GM18858 (cell line): ENCODE measurements around the gene ADAM15.

Source experiments
- ATAC-seq: cut with Tn5 transposase; IDR thresholded peaks from one replicate; pipeline ENCODE4 v1.9.1; 2021; ENCODE audit not compliant: unreplicated experiment

The ADAM15 gene

DNA sequence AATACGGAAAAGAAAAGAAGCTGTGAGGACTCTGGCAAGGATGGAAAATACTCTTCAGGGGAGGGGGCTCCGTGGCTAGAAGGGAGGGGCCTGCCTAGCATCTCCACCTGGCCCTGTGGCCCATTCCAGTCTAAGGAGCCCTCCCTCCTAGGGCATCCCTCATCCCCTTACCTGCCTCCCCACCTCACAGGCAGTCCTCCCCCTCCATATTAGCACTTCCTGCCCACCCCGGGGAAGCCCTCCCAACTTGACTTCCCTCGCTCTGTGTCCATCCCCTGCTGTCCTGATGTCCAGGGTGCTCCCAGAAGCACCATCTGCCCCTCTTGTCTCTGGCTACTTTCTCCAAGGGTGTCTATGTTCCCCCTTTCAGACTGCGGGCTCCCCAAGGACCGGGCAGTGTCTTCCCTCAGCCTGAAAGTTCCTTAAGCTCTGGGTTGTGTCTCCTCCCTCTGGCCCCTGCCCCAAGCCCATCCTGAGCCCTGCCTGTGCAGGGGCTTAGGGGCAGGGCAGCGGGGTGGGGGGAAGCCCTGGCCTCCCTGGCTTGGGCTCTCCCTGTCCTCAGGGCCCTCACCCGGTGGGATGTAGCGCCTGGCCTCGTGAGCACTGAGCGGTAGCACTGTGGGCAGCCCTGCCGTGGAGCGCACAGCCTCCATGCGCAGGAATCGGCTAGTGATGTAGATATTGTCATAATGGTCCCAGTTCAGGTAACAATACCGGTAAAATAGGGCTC is 21.4 kb upstream of the ADAM15 start:
- no peak for ATAC-seq

DNA sequence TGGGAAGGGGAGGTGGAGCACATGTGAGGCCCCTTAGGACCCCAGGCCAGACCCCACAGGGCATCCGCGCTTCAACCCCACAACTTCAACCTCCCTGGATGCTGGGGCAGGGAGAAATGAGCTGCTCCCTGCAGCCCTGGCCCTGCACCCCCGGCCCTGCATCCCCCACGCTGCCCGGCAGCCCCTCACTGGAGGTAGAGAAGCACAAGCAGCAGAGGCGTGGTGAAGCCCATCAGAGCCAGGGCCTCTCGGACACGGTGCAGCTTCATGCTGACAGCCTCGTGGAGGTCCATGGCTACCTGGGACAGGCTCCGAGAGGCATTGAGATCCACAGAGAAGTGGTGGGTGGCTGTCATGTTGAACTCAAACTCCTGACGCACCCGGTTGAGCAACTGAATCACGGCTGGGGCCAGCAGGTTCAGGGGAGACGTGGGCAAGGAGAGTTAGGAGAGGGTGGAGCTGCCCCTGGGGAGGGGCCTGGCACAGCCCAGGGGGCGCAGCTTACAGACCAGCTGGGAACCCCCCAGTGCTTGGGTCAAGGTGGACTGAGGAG is 20.8 kb upstream of the ADAM15 start:
- ATAC-seq = no peak

DNA sequence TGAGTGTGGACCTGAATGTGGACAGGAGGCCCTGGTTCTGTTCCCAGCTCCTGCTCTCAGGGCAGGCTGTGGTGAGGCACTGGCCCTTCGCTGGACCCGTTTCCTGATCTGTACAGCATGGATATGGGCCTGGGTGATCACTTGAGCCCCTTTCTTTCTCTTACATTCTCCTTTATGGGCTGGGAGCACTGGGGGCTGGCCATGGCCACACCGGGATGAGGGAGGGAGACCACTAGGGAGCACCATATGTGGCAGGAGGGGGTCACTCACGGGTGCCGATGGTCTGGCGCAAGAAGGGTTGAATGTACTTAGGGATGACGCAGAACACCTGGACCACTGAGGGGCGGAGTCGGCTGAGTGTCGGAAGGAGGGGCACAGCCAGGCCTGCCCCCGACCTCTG is 20.2 kb upstream of the ADAM15 start:
- no peak for ATAC-seq

DNA sequence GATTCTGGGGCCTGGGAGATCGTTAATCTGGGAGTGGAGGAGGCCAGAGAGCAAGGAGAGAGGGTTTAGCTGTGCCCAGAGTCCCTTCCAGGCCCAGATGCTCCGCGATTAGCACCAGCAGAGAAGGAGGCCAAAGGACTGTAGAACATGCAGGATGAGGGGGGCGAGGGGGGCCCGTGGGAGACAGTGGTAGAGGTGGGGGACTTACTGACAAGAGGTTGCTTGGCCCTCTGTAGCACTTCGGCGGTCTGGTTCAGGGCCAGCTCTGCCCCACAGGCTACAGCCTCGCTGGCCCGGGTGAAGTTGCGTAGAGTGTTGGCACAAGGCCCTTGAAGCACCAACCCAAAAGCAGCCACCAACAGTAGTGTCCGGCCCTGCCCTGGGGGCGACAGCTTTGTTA is 18.2 kb upstream of the ADAM15 start:
- ATAC-seq = no peak

DNA sequence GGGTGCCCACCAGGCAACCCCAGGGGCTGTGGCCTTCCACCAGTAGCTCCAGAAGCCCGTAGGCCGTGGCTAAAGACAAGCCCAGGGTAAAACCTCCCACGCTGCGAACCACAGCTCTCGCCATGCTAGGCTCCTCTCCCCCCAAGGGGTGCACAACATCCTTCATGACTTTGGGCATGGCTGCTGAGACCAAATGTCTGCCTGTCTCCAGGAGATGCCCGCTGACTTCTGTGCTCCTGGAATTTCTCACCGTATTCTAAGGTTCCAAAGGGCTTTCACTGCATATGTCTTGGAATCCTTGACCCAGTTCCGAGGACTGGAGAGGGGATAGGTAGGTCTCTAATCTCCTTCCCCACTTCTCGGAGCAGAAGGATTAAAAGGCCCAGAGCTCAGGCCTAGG is 17.6 kb upstream of the ADAM15 start, which contains the start of the genes DCST1 and DCST2:
DCST1 (plus strand) TSS at position 301 of the 400 bp plus-strand sequence. CDS start 213 bp downstream, outside the sequence.
DCST2 (minus strand) TSS at position 258 of the 400 bp plus-strand sequence; CDS start at position 178, 80 bp downstream.
- no peak for ATAC-seq

DNA sequence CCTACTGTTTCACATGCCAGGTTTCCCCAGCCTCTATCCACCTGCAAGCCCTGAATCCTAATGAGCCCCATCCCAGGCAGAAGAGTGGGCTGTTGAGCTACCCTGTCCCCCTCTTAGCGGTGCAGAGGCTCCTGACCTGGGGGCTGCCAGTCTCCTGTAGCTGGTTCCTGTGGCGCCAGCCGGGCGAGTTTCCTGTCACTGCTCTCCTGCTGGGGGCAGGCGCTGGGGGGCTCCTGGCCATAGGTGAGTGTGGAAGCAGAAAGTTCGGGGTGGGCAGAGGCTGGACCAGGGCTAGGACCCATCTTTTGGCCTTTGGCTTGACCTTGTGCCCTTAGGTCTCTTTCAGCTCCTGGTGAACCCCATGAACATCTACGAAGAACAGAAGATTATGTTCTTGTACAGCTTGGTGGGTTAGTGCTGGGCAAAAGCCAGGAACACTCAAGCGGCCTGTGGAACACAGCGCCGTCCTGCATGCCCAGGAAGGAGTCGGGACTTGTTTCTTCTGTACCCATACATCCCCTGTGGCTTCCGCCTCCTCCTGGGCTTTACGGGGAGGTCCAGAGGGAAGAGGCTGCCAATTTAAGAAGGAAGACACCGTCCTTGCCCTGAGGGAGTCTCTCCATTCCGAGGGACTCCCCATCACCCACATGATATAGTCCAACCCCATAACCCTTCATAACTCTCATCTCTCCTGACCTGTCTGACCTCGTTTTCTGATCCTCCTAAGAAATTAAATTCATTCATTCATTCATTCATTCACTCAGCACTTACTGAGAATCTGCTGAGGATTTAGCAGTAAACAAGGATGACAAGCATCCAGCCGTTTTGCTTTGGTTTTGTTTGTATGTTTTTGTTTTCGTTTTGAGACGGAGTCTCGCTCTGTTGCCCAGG is 16.6 kb upstream of the ADAM15 start:
- no peak for ATAC-seq

DNA sequence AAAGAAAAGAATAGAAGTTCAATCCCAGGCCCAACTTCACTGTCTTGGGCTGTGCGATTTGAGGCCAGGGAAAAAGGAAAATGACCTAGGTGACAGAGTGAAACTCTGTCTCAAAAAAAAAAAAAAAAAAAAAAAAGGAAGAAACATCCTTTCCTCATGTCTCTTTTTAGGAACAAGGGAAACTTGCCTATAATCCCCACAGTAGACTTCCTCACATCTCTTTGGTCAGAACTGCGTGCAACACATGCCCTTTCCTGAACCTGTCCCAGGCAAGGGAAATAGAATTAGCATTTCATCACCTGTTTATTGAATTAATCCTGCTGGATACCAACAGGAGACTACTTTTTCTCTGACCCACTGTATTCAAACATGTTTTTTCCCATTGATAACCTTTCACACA is 15.2 kb upstream of the ADAM15 start:
- no peak for ATAC-seq

DNA sequence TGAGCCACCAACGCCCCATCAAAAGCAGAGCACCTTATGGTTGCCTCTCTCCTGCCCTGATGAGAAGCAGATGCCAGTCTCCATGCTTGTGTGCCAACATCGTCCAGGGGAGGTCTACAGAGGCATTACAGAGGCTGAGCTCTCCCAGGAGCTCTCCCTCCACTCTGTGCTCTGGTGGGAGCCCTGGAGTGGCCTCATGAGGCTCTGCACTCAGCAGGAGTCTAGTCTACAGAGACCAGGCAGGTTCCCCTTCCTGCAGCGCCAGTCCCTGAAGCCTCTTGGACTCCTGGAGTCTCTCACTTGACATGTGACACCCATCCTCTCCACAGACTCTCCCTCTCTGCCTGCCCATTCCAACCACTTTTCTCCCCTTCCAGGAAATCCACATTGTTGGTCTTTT is 14.1 kb upstream of the ADAM15 start:
- no peak for ATAC-seq

DNA sequence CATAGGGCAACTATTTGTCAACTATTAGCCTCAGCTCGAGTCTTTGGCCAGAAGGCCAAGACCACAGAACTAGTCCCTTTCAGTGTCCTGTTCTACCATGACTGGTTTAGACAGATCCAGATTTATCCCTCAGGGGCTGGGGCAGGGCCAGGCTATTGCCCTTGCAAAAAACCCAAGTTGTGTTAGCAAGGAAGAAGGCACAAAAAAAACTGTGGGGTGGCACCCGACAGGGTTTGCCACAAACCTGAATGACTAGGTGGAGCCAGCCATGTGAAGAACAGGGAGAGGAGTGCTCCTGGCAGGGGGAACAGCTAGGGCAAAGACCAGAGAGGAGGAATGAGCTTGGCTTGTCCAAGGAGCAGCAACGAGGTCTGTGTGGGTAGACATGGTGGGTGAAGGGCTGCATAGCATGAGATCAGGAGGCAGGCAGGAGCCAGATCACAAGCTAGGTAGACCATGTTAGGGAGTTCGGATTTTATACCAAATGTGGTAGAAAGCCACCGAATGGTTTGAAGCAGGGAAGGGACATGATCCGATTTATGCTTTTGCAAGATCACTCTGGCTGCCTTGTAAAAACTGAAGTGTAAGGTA is 13.2 kb upstream of the ADAM15 start:
- no peak for ATAC-seq

DNA sequence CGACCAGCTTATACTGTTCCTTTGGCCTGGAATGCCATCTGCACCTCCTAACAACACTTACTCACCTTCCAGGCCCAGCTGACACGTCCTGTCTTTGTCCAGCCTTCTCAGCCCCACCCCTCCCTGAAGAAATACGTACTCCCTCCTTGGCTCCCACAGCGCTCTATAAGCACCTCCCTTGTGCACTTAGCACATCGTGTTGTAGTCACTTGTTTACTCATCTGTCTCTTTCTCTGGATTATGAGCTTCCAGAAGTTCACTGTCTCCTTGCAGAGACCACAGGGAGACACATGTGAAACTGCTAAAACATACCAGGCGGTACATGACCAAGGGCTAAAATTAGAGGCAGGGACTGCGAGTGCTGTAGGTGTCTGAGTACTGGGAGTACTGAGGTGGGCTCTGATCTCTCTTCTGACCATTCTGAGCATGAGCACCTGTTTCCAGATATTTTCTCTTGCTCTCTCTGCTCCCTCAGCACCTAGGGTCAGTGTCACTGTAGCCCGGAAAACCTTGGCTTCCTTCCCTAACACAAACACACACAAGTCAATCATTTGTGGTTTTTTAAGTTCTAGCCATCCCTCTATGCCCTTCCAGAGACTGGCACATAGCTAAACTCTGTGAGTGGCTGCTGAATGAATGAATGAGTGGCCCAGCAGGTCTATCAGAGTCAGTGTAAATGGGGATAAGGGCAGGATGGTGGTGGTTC is 12.4 kb upstream of the ADAM15 start:
- no peak for ATAC-seq

DNA sequence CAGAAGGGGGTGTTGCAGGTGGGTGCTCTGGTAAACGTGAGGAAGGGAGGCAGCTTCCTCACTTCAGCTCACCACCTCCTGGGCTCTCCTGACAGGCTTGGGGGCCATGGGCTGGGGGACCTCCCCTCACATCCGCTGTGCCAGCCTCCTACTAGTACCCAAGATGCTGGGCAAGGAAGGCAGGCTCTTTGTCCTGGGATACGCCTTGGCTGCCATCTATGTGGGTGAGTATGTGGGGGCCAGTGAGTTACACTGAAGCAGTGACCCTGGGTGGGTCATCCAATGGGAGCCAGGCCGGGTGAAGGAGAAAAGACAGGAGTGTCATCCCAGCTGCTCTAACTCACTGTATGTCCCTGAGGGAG is 11.8 kb upstream of the ADAM15 start:
- no peak for ATAC-seq

DNA sequence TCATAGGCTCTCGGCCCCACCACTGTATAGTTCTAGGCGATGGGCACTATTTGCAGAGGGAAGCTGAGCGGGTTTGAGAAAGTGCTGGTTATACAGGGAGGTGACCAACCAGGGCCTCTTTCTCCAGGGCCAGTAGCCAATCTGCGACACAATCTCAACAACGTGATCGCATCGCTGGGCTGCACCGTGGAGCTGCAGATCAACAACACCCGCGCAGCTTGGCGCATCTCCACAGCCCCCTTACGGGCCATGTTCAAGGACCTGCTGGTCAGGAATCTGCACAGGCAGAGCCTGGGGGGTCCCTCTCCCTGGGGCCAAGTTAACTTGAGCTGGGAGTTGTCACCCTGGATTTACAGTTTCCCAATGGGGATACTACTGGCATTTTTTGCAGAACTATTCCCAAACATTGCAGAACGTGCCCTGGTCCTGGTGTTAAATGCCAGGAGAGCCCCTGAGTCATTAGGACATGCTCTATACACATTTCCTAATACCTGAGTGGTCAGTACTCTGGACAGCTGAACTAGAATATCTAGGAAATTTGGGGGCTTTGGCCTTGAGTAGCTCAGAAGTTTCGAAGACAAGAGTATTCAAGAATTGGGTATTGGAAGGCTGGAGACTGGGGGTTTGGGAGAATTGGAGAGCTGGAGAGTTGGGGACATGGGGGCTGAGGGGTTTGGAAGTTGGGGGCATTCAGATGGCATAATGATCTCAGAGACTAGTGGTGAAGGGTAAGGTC is 10.6 kb upstream of the ADAM15 start:
- no peak for ATAC-seq

DNA sequence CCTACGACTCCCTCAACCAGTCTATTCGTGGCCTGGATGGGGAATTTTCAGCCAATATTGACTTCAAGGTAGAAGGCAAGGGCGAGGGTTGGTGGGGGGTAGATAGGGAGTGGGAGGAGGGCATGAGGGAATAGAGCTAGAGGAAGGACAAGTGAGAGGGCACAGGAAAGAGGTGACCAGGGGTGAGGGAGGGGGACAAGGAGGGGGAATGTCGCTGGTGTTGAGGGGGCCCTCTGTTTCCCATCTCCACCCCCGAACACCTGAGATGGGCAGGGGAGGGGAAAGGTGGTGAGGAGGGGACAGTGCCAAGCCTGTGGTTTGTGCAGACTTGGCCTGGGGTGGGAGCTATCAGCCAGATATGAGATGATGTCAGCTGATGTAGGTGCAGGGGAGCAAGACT is 8.3 kb upstream of the ADAM15 start:
- no peak for ATAC-seq

DNA sequence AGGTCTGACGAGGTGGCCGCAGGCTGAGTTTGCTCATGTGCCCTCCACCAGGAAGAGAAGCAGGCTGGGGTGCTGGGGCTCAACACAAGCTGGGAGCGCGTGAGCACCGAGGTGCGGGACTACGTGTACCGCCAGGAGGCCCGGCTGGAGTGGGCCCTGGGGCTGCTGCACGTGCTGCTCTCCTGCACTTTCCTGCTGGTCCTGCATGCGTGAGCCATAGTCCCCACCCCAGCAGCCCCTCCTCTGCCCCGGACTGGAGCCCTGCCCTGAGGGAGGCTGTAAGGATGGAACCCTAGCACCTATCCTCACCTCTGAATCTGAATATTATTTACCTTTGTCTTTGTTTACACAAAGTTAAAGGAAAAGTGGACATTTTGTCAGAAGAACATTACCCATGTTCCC is 7.8 kb upstream of the ADAM15 start:
- ATAC-seq = no peak

DNA sequence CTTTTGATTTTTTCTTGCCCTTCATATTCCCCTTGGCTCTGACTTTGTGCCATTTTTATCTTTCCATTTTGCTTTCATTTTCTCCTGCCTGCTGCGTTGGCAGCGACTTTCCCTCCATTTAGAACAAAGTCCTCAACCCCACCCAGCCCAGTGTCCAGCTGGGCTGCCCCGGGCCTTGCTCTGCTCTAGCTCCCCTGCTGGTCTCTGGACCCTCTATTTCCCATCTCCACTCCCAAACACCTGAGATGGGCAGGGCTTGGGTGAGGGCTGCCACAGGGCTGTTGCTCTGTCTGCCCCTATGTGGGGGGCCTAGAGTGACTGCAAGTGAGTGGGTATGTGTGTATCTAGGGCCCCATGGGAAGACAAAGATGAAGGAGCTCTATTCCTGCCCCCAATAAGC is 7.3 kb upstream of the ADAM15 start:
- ATAC-seq = no peak

DNA sequence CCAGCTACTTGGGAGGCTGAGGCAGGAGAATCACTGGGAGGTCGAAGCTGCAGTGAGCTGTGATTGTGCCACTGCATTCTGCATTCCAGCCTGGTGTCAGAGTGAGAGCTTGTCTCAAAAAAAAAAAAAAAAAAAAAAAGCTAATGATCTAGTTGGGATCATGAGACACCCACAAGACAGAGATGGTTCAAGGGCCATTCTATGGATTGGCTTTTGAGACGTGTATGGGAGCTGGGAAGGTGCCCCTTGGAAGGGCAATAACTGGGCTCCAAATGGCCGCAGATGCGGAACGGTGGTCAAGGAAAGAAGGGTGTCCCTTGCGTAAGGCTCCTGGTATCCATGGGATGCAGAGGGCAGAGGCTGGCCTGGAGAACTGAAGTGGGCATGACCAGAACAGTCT is 6.8 kb upstream of the ADAM15 start:
- no peak for ATAC-seq

DNA sequence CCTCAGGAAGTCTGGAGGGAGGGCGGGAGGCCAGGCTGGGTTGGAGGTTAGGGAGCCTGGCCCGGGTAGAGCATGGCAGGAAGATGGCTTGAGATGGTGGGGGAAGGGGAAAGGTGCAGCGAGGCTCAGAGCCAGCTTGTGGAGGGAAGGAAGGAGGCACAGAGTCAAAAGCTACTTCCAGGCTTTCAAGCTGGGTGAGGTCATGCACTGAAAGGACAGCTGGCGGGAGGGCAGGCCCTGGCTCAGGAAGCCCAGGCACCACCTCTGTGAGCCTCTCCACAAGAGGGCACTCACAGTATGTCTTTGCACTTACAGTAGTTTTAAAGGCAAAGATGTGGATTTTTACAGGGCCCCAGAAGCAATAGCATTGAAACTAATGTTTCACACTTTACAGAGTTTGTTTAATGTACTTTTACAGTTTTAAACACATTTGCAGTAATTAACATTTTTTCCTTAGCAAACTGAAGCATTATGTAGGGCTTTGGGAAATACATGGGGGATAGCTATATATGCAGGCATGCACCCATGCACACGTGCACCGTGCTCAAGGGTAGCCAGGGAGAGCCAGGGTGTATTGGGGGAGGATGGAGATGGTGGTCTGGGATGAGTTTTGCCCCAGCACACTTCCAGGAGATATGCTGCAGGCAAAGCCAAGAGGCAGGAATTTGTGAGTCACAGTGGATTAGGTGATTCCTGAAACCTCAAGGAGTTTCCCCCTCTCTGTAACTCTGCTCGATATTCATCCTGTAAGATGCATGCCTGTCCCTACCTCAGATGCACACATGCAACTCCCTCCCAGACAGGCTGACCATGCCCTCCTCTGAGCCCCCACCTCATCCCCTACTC is 6.1 kb upstream of the ADAM15 start:
- ATAC-seq = no peak

DNA sequence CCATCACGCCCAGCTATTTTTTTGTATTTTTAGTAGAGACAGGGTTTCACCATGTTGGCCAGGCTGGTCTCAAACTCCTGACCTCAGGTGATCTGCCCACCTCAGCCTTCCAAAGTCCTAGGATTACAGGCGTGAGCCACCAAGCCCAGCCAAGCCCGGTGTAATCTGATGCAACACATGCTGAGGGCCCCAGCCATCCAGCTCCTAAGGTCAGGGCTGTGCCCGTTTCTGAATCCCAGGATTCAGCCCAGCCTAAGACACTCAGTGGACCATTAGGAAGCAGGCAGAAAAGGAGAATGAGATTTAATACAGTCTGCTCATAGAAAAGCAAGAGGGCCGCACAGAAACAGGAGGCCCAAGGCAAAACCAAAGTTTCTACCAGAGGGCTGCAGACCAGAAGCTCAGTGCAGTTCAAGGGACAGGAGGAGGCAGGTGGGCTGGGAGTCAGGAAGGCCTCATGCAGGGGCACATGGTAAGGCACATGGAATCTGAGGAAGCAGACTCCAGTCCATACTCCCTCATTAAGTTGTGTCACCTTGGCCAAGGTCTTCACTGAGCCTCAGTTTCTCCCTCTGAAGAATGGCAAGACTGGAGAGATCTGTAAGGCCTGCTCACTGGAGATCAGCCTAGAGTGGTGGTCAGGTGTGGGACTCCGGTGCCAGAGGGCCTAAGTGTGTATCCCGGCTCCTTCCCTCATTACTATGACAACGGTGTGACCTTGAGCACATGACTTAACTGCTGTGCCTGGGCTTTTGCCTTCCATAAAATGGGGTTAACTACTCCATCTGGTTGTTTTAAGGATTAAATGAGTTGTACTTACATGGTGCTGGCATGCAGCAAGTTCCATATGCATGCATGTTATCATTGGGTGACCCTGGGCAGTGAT is 2.4 kb upstream of the ADAM15 start:
- no peak for ATAC-seq
